Large intestine (tissue), 12 donors: ENCODE data around the gene SNCAIP. TPM values are rescaled to one million over a fixed set of nuclear protein-coding genes. Genes with fewer than 3 reads are reported as not detected.

Experiments used
- DNase-seq, 2 donors: peaks; one replicate each; pipeline versions ENCODE4 v3.0.0 to v3.0.0-alpha.2; 2013
- H3K27ac ChIP-seq: one replicate; pipeline ENCODE4 v1.5.1; 2013; ENCODE audit warnings: low read length
- H3K27me3 ChIP-seq: 2 replicates; pipeline ENCODE4 v1.6.1; 2013; ENCODE audit warnings: low read length; ENCODE audit not compliant: control insufficient read depth, insufficient read depth
- H3K36me3 ChIP-seq: 2 replicates; pipeline ENCODE4 v1.6.1; 2013; ENCODE audit warnings: low read length; ENCODE audit not compliant: control insufficient read depth, insufficient read depth
- H3K4me1 ChIP-seq: one replicate; pipeline ENCODE4 v1.6.1; 2013; ENCODE audit warnings: low read length; ENCODE audit not compliant: control insufficient read depth, insufficient read depth
- H3K4me3 ChIP-seq: one replicate; pipeline ENCODE4 v1.5.1; 2013; ENCODE audit warnings: low read length
- H3K9me3 ChIP-seq: one replicate; pipeline ENCODE4 v1.6.1; 2013; ENCODE audit warnings: mild to moderate bottlenecking, low read depth, low read length, moderate library complexity; ENCODE audit not compliant: control insufficient read depth
- WGBS: methylation state at CpG from one replicate; pipeline ENCODE4 v1.1.5; 2013; ENCODE audit warnings: low lambda C conversion rate; ENCODE audit not compliant: insufficient coverage; 5-methylcytosine and 5-hydroxymethylcytosine counted together
- long read RNA-seq, 11 donors: transcript quantifications; one replicate each; lab custom pipeline, GENCODE V29; 2026
- polyA plus RNA-seq: library from polyadenylated mRNA; unstranded; fragments of 120-200 nt; gene quantifications from one replicate; pipeline ENCODE4 v1.2.1, GENCODE V29; 2013

The SNCAIP gene
- polyA plus RNA-seq = 7.3 TPM
- long read RNA-seq, donor 1, partial matches to known transcripts = 0 of 2 reads
- long read RNA-seq, donor 1, other reads (novel, unspliced or antisense) = 0 of 2 reads
- long read RNA-seq, donor 2 = 0 reads
- long read RNA-seq, donor 3 = 0 reads
- long read RNA-seq, donor 4 = 0 reads
- long read RNA-seq, donor 5, partial matches to known transcripts = 0 of 1 reads
- long read RNA-seq, donor 5, other reads (novel, unspliced or antisense) = 0 of 1 reads
- long read RNA-seq, donor 6, partial matches to known transcripts = 0 of 2 reads
- long read RNA-seq, donor 6, other reads (novel, unspliced or antisense) = 0 of 2 reads
- long read RNA-seq, donor 7, partial matches to known transcripts = 0 of 3 reads
- long read RNA-seq, donor 7, other reads (novel, unspliced or antisense) = 0 of 3 reads
- long read RNA-seq, donor 8 = 0 reads
- long read RNA-seq, donor 9 = 0 reads
- long read RNA-seq, donor 10 = 0 reads
- long read RNA-seq, donor 11, partial matches to known transcripts = 0 of 1 reads
- long read RNA-seq, donor 11, other reads (novel, unspliced or antisense) = 0 of 1 reads

- Histone ChIP-seq H3K4me3 (peak within 1 kb of the TSS; percentile 52), H3K27ac (peak within 1 kb of the TSS; percentile 57), H3K4me1 (peaks cover 6% of the 10 kb centered on the region), H3K36me3 (no peaks in the 10 kb centered on the region), H3K27me3 (peaks cover 25% of the 10 kb centered on the region), H3K9me3 (no peaks in the 10 kb centered on the region)
- DNase-seq = peak in 1 of 2 donors; percentile 68
- WGBS = no CpG with 5 or more reads among the region's 78 CpGs
These were observed at the start of gene SNCAIP for GRCh38 chr5:122311961-122312590. TSS of gene SNCAIP (plus strand) at chr5:122312237. CDS start at chr5:122391135, 78,898 bp downstream.

GRCh38 chr5:122263352-122264030 lies 48.5 kb upstream of the SNCAIP start:
- no peak for DNase-seq
- H3K9me3 ChIP-seq = no peaks in the 10 kb centered on the region
- H3K4me1 ChIP-seq = no peaks in the 10 kb centered on the region
- no peaks in the 10 kb centered on the region for H3K27me3 ChIP-seq
- H3K4me3 ChIP-seq = no peak overlapping the region
- no peak overlapping the region for H3K27ac ChIP-seq
- no peaks in the 10 kb centered on the region for H3K36me3 ChIP-seq

GRCh38 chr5:122264610-122265009 lies 47.4 kb upstream of the SNCAIP start:
- Histone ChIP-seq H3K36me3 (no peaks in the 10 kb centered on the region), H3K9me3 (no peaks in the 10 kb centered on the region), H3K4me3 (no peak overlapping the region), H3K4me1 (no peaks in the 10 kb centered on the region), H3K27ac (no peak overlapping the region), H3K27me3 (no peaks in the 10 kb centered on the region)
- DNase-seq = no peak

GRCh38 chr5:122267185-122267584 lies 44.9 kb upstream of the SNCAIP start:
- H3K27me3 ChIP-seq = no peaks in the 10 kb centered on the region
- no peaks in the 10 kb centered on the region for H3K36me3 ChIP-seq
- H3K9me3 ChIP-seq = no peaks in the 10 kb centered on the region
- H3K27ac ChIP-seq = no peak overlapping the region
- H3K4me3 ChIP-seq = no peak overlapping the region
- DNase-seq = no peak
- no peaks in the 10 kb centered on the region for H3K4me1 ChIP-seq
- WGBS = no CpG with 5 or more reads among the region's 6 CpGs

GRCh38 chr5:122273696-122274095 lies 38.3 kb upstream of the SNCAIP start:
- no peaks in the 10 kb centered on the region for H3K27me3 ChIP-seq
- WGBS = 60% methylated on average over 1 of the region's 1 CpG
- H3K36me3 ChIP-seq = no peaks in the 10 kb centered on the region
- no peaks in the 10 kb centered on the region for H3K9me3 ChIP-seq
- DNase-seq = no peak
- H3K27ac ChIP-seq = no peak overlapping the region
- no peaks in the 10 kb centered on the region for H3K4me1 ChIP-seq
- no peak overlapping the region for H3K4me3 ChIP-seq

- Histone ChIP-seq H3K9me3 (no peaks in the 10 kb centered on the region), H3K4me3 (no peak overlapping the region), H3K4me1 (no peaks in the 10 kb centered on the region), H3K27ac (no peak overlapping the region), H3K36me3 (no peaks in the 10 kb centered on the region), H3K27me3 (no peaks in the 10 kb centered on the region)
- 100% methylated on average over 2 of the region's 3 CpGs for WGBS
- no peak for DNase-seq
These were observed 28.4 kb upstream of the SNCAIP start for GRCh38 chr5:122283592-122283991.

- DNase-seq = no peak
- Histone ChIP-seq H3K9me3 (no peaks in the 10 kb centered on the region), H3K27ac (no peak overlapping the region), H3K4me3 (no peak overlapping the region), H3K4me1 (no peaks in the 10 kb centered on the region), H3K36me3 (no peaks in the 10 kb centered on the region), H3K27me3 (no peaks in the 10 kb centered on the region)
- 100% methylated on average over 1 of the region's 4 CpGs for WGBS
These were observed 25.5 kb upstream of the SNCAIP start for GRCh38 chr5:122286541-122286940.

GRCh38 chr5:122287101-122287500 lies 24.9 kb upstream of the SNCAIP start:
- no peak for DNase-seq
- Histone ChIP-seq H3K4me1 (no peaks in the 10 kb centered on the region), H3K4me3 (no peak overlapping the region), H3K27me3 (no peaks in the 10 kb centered on the region), H3K9me3 (no peaks in the 10 kb centered on the region), H3K36me3 (no peaks in the 10 kb centered on the region), H3K27ac (no peak overlapping the region)
- WGBS = 20% methylated on average over 1 of the region's 3 CpGs

GRCh38 chr5:122291000-122291901 lies 20.8 kb upstream of the SNCAIP start:
- no peaks in the 10 kb centered on the region for H3K4me1 ChIP-seq
- WGBS = 71% methylated on average over 1 of the region's 7 CpGs
- no peak for DNase-seq

GRCh38 chr5:122292332-122292731 lies 19.7 kb upstream of the SNCAIP start:
- 33% methylated on average over 1 of the region's 2 CpGs for WGBS
- no peaks in the 10 kb centered on the region for H3K36me3 ChIP-seq
- H3K27ac ChIP-seq = no peak overlapping the region
- no peaks in the 10 kb centered on the region for H3K9me3 ChIP-seq
- no peak overlapping the region for H3K4me3 ChIP-seq
- DNase-seq = no peak
- H3K4me1 ChIP-seq = no peaks in the 10 kb centered on the region
- H3K27me3 ChIP-seq = no peaks in the 10 kb centered on the region

More at GRCh38 chr5:122291000-122291901, 20.8 kb upstream of the SNCAIP start:
- Histone ChIP-seq H3K36me3 (no peaks in the 10 kb centered on the region), H3K9me3 (no peaks in the 10 kb centered on the region), H3K27me3 (no peaks in the 10 kb centered on the region), H3K4me3 (no peak overlapping the region), H3K27ac (no peak overlapping the region)
